Ishikawa (cell line): Measurements from ENCODE around the gene BMP6.

Source experiments
- CEBPB ChIP-seq: IDR thresholded peaks from 2 replicates; pipeline ENCODE4 v1.6.1; 2012
- CREB1 ChIP-seq: IDR thresholded peaks from 2 replicates; pipeline ENCODE4 v1.6.1; 2012; ENCODE audit warnings: low read depth
- EGR1 ChIP-seq: IDR thresholded peaks from 2 replicates; pipeline ENCODE4 v1.6.1; 2012
- EP300 ChIP-seq: IDR thresholded peaks from 2 replicates; pipeline ENCODE4 v1.6.1; 2012; ENCODE audit warnings: borderline replicate concordance
- FOXM1 ChIP-seq: IDR thresholded peaks from 2 replicates; pipeline ENCODE4 v1.6.1; 2012; ENCODE audit warnings: low read depth, borderline replicate concordance
- MAX ChIP-seq: IDR thresholded peaks from 2 replicates; pipeline ENCODE4 v1.6.1; 2012
- NFIC ChIP-seq: IDR thresholded peaks from 2 replicates; pipeline ENCODE4 v1.6.1; 2012
- RAD21 ChIP-seq: IDR thresholded peaks from 2 replicates; pipeline ENCODE4 v1.6.1; 2012; ENCODE audit warnings: low read depth
- REST ChIP-seq: IDR thresholded peaks from 2 replicates; pipeline ENCODE4 v1.6.1; 2012; ENCODE audit warnings: low read depth, mild to moderate bottlenecking
- TAF1 ChIP-seq: IDR thresholded peaks from 2 replicates; pipeline ENCODE4 v1.6.1; 2012; ENCODE audit warnings: low read depth, mild to moderate bottlenecking
- TCF12 ChIP-seq: IDR thresholded peaks from 2 replicates; pipeline ENCODE4 v1.6.1; 2012; ENCODE audit warnings: low read depth
- TEAD4 ChIP-seq: IDR thresholded peaks from 2 replicates; pipeline ENCODE4 v1.6.1; 2012
- USF1 ChIP-seq: IDR thresholded peaks from 2 replicates; pipeline ENCODE4 v1.6.1; 2012
- YY1 ChIP-seq: IDR thresholded peaks from 2 replicates; pipeline ENCODE4 v1.6.1; 2012; ENCODE audit warnings: low read depth
- ZBTB7A ChIP-seq: IDR thresholded peaks from 2 replicates; pipeline ENCODE4 v1.6.1; 2012; ENCODE audit warnings: low read depth

Gene BMP6

GRCh38 chr6:7798751-7799150 is 72.9 kb downstream of the BMP6 start:
- TF ChIP-seq MAX = no peak
- no peak for TF ChIP-seq EP300
- TF ChIP-seq TAF1 = no peak
- no peak for TF ChIP-seq CREB1
- TF ChIP-seq TEAD4 = no peak
- no peak for TF ChIP-seq EGR1
- TF ChIP-seq CEBPB = no peak

- TF ChIP-seq MAX = no peak
- no peak for TF ChIP-seq CREB1
- no peak for TF ChIP-seq USF1
- TF ChIP-seq EP300 = no peak
These were observed 76.8 kb downstream of the BMP6 start for GRCh38 chr6:7802662-7803061.

- TF ChIP-seq TAF1 (no peak), TEAD4 (no peak), EGR1 (no peak), ZBTB7A (no peak), YY1 (no peak)
These were observed 77.3 kb downstream of the BMP6 start for GRCh38 chr6:7803214-7803613.

GRCh38 chr6:7805078-7805849 is 79.4 kb downstream of the BMP6 start:
- TF ChIP-seq TCF12 = no peak
- no peak for TF ChIP-seq EGR1
- TF ChIP-seq RAD21 = no peak
- TF ChIP-seq TEAD4 = no peak
- TF ChIP-seq NFIC = no peak
- TF ChIP-seq YY1 = no peak
- TF ChIP-seq FOXM1 = no peak
- TF ChIP-seq USF1 = no peak
- no peak for TF ChIP-seq CREB1
- no peak for TF ChIP-seq ZBTB7A
- no peak for TF ChIP-seq CEBPB

- TF ChIP-seq ZBTB7A (no peak), YY1 (no peak), EP300 (no peak), TCF12 (no peak), CEBPB (no peak)
These were observed 79.9 kb downstream of the BMP6 start for GRCh38 chr6:7805850-7806214.

- no peak for TF ChIP-seq TEAD4
- TF ChIP-seq EP300 = no peak
- no peak for TF ChIP-seq ZBTB7A
- TF ChIP-seq USF1 = no peak
- TF ChIP-seq TAF1 = no peak
- no peak for TF ChIP-seq TCF12
- TF ChIP-seq MAX = no peak
- no peak for TF ChIP-seq RAD21
- no peak for TF ChIP-seq YY1
- TF ChIP-seq FOXM1 = no peak
- TF ChIP-seq NFIC = no peak
- TF ChIP-seq CEBPB = no peak
- TF ChIP-seq REST = no peak
- TF ChIP-seq CREB1 = no peak
- TF ChIP-seq EGR1 = no peak
These were observed 80.8 kb downstream of the BMP6 start for GRCh38 chr6:7806711-7807110.

- no peak for TF ChIP-seq CEBPB
- no peak for TF ChIP-seq USF1
- TF ChIP-seq EGR1 = no peak
- no peak for TF ChIP-seq MAX
- TF ChIP-seq CREB1 = no peak
- TF ChIP-seq TEAD4 = no peak
- TF ChIP-seq RAD21 = no peak
- no peak for TF ChIP-seq REST
- TF ChIP-seq ZBTB7A = no peak
- no peak for TF ChIP-seq YY1
- no peak for TF ChIP-seq TCF12
- no peak for TF ChIP-seq EP300
- TF ChIP-seq FOXM1 = no peak
- TF ChIP-seq TAF1 = no peak
- TF ChIP-seq NFIC = no peak
These were observed 83.4 kb downstream of the BMP6 start for GRCh38 chr6:7809346-7809745.
